Breast epithelium (tissue), 4 donors: Measurements from ENCODE around the gene STEAP1B. TPM values are rescaled to one million over a fixed set of nuclear protein-coding genes. Genes with fewer than 3 reads are reported as not detected.

Source experiments
- DNase-seq, 2 donors: peaks; one replicate each; pipeline ENCODE4 v3.0.0-alpha.2; 2019; ENCODE audit warnings: low spot score in 2 of 2
- H3K27ac ChIP-seq, 2 donors: fragments of 200-600 bp; sonication (generic) in 1 of 2; one replicate each; pipeline ENCODE4 v1.5.1; 2016 to 2019; ENCODE audit warnings: mild to moderate bottlenecking in 1 of 2
- H3K27me3 ChIP-seq, 2 donors: fragments of 200-600 bp; sonication (generic) in 1 of 2; one replicate each; pipeline versions ENCODE4 v1.5.1 to v1.6.0; 2017 to 2019; ENCODE audit warnings: control low read depth in 1 of 2, mild to moderate bottlenecking in 1 of 2
- H3K36me3 ChIP-seq: fragments of 200-600 bp; one replicate; pipeline ENCODE4 v1.5.1; 2019
- H3K4me1 ChIP-seq, 2 donors: fragments of 200-600 bp; sonication (generic); one replicate each; pipeline ENCODE4 v1.5.1; 2016 to 2019; ENCODE audit warnings: control low read depth in 1 of 2
- H3K4me3 ChIP-seq, 3 donors: fragments of 200-600 bp; sonication (generic); 1 replicate in 2 of 3; 2 replicates in 1 of 3; pipeline ENCODE4 v1.5.1; 2016 to 2019; ENCODE audit warnings: mild to moderate bottlenecking in 3 of 3, moderate library complexity in 2 of 3
- H3K9me3 ChIP-seq, 2 donors: fragments of 200-600 bp; sonication (generic) in 1 of 2; one replicate each; pipeline ENCODE4 v1.5.1; 2016 to 2019; ENCODE audit warnings: control low read depth in 1 of 2
- POLR2A ChIP-seq: fragments of 450-650 bp; IDR thresholded peaks from one replicate; pipeline ENCODE4 v1.6.1; 2016; ENCODE audit warnings: antibody characterized with exemption, mild to moderate bottlenecking, moderate library complexity
- POLR2AphosphoS5 ChIP-seq, 3 donors: sonication (generic); formaldehyde crosslinking; IDR thresholded peaks; one replicate each; pipeline ENCODE4 v1.6.1; 2017; ENCODE audit warnings: antibody characterized with exemption in 3 of 3
- intact Hi-C: fragments of 100-400 bp; cut with DNase I; formaldehyde crosslinking; loops from one replicate; pipeline ENCODE4 v1.15.1; 2023; ENCODE audit warnings: low total_unique reads
- total RNA-seq, 3 donors: library from RNA; depleted of rRNA; stranded (reverse); fragments of >200 nt; gene quantifications; one replicate each; pipeline ENCODE4 v1.1.0, GENCODE V29; 2016
- TF ChIP-seq, protein P1 (sequence below), 3 donors: fragments of 450-650 bp; IDR thresholded peaks; one replicate each; pipeline ENCODE4 v1.5.1; 2016 to 2017; ENCODE audit warnings: antibody characterized with exemption in 3 of 3, mild to moderate bottlenecking in 3 of 3, moderate library complexity in 3 of 3

STEAP1B gene
- total RNA-seq, 3 donors from 2014 or later = 0.32 to 1.0 (median 0.66) TPM

DNA sequence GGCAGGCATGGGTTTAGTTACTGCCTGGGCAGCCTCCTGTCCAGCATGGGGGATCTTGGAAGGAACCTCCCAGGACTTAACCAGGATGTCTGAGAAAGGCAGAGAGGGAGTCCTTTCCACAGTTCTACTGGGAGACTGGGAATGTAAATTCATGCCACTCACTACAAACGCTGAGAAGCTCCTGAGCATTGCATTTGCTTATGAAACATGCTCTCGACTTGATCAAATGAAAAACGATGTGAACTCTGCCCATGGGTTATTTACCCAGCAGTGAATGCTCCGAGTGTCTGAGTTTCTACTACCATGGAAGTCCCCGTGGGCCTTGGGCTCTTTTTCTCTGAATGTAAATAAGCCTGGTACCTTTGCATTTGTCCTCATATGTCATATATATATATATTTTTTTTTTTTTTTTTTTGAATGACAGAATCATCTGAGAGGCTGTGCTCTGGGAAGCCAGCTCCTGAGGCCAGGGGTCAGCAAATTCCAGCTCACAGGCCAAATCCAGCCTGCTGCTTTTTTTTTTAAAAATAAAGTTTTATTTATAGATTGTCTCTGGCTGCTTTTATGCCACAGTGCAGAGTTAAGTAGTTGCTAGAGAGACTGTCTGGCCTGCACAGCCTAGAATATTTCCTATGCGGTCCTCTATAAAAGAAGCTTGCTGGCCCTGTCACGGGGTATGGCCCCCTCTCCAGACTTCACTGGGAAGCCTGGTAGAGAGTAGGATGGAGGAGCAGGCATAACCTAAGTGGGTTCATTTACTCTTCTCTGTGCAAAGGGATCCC is 121.6 kb downstream of the STEAP1B start:
- no peaks in the 10 kb centered on the region for H3K9me3 ChIP-seq
- H3K4me1 ChIP-seq = no peaks in the 10 kb centered on the region
- H3K36me3 ChIP-seq = no peaks in the 10 kb centered on the region
- H3K27ac ChIP-seq = peak overlapping the region in 1 of 2 donors; percentile 38
- no peak for DNase-seq
- H3K27me3 ChIP-seq = no peaks in the 10 kb centered on the region
- intact Hi-C loops = no loop called here
- no peak for TF ChIP-seq POLR2AphosphoS5 (IDR thresholded peaks at IDR 0.05)
- TF ChIP-seq, protein P1, sequence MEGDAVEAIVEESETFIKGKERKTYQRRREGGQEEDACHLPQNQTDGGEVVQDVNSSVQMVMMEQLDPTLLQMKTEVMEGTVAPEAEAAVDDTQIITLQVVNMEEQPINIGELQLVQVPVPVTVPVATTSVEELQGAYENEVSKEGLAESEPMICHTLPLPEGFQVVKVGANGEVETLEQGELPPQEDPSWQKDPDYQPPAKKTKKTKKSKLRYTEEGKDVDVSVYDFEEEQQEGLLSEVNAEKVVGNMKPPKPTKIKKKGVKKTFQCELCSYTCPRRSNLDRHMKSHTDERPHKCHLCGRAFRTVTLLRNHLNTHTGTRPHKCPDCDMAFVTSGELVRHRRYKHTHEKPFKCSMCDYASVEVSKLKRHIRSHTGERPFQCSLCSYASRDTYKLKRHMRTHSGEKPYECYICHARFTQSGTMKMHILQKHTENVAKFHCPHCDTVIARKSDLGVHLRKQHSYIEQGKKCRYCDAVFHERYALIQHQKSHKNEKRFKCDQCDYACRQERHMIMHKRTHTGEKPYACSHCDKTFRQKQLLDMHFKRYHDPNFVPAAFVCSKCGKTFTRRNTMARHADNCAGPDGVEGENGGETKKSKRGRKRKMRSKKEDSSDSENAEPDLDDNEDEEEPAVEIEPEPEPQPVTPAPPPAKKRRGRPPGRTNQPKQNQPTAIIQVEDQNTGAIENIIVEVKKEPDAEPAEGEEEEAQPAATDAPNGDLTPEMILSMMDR (IDR thresholded peaks at IDR 0.05) = no peak
- TF ChIP-seq POLR2A = no peak
- no peak overlapping the region for H3K4me3 ChIP-seq

- Histone ChIP-seq H3K9me3 (no peaks in the 10 kb centered on the region), H3K27me3 (no peaks in the 10 kb centered on the region), H3K27ac (peak overlapping the region in 1 of 2 donors; percentile 38), H3K4me3 (no peak overlapping the region), H3K36me3 (no peaks in the 10 kb centered on the region), H3K4me1 (no peaks in the 10 kb centered on the region)
- intact Hi-C loops = no loop called here
- no peak for DNase-seq
- TF ChIP-seq, protein P1 (IDR thresholded peaks at IDR 0.05) = no peak
- no peak for TF ChIP-seq POLR2A
- TF ChIP-seq POLR2AphosphoS5 (IDR thresholded peaks at IDR 0.05) = no peak
These were observed 122.3 kb downstream of the STEAP1B start for GRCh38 chr7:22377703-22378102.

- H3K4me3 ChIP-seq = no peak overlapping the region
- intact Hi-C loops = no loop called here
- DNase-seq = no peak
- no peaks in the 10 kb centered on the region for H3K4me1 ChIP-seq
- H3K27me3 ChIP-seq = no peaks in the 10 kb centered on the region
- H3K27ac ChIP-seq = no peak overlapping the region
- H3K36me3 ChIP-seq = no peaks in the 10 kb centered on the region
- TF ChIP-seq POLR2AphosphoS5 (IDR thresholded peaks at IDR 0.05) (no peak), POLR2A (no peak)
- TF ChIP-seq, protein P1 (IDR thresholded peaks at IDR 0.05) = no peak
- no peaks in the 10 kb centered on the region for H3K9me3 ChIP-seq
These were observed 124.5 kb downstream of the STEAP1B start for GRCh38 chr7:22375359-22376048.

DNA sequence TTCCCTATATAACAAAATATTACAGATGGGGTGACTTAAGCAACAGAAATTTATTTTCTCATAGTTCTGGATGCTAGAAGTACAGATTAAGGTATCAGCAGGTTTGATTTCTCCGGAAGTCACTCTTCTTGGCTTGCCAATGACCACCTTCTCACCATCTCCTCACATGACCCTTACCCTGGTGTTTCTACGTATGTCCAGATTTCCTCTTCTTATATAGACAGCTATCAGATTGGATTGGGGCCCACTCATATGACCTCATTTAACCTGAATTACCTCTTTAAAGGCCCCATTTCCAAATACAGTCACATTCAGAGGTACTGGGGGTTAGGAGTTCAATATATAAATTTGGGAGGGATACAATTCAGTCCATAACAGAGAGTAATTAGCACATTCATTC is 126.1 kb downstream of the STEAP1B start:
- Histone ChIP-seq H3K4me1 (no peaks in the 10 kb centered on the region), H3K4me3 (no peak overlapping the region), H3K9me3 (no peaks in the 10 kb centered on the region), H3K27ac (no peak overlapping the region), H3K27me3 (no peaks in the 10 kb centered on the region), H3K36me3 (no peaks in the 10 kb centered on the region)
- TF ChIP-seq POLR2AphosphoS5 (IDR thresholded peaks at IDR 0.05) = no peak
- TF ChIP-seq, protein P1 (IDR thresholded peaks at IDR 0.05) = no peak
- no peak for TF ChIP-seq POLR2A
- intact Hi-C loops = no loop called here
- DNase-seq = no peak

DNA sequence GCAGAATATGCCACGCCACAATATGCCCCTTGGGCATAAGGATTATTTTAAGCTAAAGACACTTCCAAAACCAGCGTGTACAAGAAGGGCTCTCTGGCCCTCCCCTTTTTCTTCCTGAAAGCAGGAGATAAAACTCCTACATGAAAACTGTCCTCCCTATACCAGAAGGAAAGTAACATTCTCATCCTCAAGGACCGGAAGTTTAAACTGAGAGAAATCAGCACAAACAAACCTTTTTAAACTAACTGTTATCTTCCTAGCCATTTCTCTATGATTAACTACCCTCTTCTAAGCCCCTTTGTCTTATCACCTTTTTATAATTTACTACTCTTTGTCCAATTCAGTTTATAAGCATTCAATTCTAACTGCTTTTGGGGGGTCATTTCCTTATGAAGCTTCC is 126.6 kb downstream of the STEAP1B start:
- Histone ChIP-seq H3K36me3 (no peaks in the 10 kb centered on the region), H3K9me3 (no peaks in the 10 kb centered on the region)
- TF ChIP-seq, protein P1 (IDR thresholded peaks at IDR 0.05) = no peak
- TF ChIP-seq POLR2A = no peak

More for the DNA sequence above, 126.6 kb downstream of the STEAP1B start:
- Histone ChIP-seq H3K4me1 (no peaks in the 10 kb centered on the region), H3K27ac (peak overlapping the region in 1 of 2 donors; percentile 7), H3K4me3 (no peak overlapping the region), H3K27me3 (no peaks in the 10 kb centered on the region)
- intact Hi-C loops = no loop called here
- DNase-seq = no peak
